ENCODE results near the gene AJAP1. TPM values are rescaled to one million over a fixed set of nuclear protein-coding genes. Genes with fewer than 3 reads are reported as not detected.

AJAP1 gene
- total and polyA plus RNA-seq, 2 experiments from 2014 or later, result not detected

DNA sequence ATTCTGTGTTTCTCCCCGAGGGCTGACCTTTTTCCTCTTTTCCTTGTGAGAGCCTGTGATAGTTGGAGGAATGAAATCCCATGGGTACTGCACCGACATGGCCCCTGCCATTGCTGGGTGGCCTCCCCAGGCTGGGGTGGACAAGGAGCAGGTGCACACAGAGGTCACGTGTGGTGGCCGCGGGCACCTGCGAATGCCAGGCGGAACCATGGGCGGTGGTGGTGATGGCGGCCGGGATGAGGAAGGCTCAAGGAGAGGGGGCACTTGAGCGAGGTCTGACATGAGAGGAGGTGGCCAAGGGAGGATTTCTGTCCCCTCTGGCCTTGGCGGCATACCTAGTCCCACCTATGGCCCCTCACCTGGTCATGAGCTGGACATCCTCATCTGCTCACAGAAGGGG, 69.6 kb downstream of the AJAP1 start (continued):
- TF ChIP-seq, protein P1, sequence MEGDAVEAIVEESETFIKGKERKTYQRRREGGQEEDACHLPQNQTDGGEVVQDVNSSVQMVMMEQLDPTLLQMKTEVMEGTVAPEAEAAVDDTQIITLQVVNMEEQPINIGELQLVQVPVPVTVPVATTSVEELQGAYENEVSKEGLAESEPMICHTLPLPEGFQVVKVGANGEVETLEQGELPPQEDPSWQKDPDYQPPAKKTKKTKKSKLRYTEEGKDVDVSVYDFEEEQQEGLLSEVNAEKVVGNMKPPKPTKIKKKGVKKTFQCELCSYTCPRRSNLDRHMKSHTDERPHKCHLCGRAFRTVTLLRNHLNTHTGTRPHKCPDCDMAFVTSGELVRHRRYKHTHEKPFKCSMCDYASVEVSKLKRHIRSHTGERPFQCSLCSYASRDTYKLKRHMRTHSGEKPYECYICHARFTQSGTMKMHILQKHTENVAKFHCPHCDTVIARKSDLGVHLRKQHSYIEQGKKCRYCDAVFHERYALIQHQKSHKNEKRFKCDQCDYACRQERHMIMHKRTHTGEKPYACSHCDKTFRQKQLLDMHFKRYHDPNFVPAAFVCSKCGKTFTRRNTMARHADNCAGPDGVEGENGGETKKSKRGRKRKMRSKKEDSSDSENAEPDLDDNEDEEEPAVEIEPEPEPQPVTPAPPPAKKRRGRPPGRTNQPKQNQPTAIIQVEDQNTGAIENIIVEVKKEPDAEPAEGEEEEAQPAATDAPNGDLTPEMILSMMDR (conservative IDR thresholded peaks at IDR 0.05; ENCODE audit: low read depth in 2 of 2), result no peak
- no peak for TF ChIP-seq EZH2phosphoT487 (IDR thresholded peaks at IDR 0.05; ENCODE audit: unreplicated experiment)
- no peak for TF ChIP-seq ZNF331 (CRISPR knock-in tag; IDR thresholded peaks at IDR 0.05; ENCODE audit: low read depth)
- TF ChIP-seq, protein P2, sequence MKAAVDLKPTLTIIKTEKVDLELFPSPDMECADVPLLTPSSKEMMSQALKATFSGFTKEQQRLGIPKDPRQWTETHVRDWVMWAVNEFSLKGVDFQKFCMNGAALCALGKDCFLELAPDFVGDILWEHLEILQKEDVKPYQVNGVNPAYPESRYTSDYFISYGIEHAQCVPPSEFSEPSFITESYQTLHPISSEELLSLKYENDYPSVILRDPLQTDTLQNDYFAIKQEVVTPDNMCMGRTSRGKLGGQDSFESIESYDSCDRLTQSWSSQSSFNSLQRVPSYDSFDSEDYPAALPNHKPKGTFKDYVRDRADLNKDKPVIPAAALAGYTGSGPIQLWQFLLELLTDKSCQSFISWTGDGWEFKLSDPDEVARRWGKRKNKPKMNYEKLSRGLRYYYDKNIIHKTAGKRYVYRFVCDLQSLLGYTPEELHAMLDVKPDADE (IDR thresholded peaks at IDR 0.05), result no peak
- no peak for TF ChIP-seq EZH2 (IDR thresholded peaks at IDR 0.05; ENCODE audit: low read depth, unreplicated experiment)
- TF ChIP-seq ZNF114 (CRISPR knock-in tag; IDR thresholded peaks at IDR 0.05), result no peak
- no peak for TF ChIP-seq CREB1 (CRISPR knock-in tag; IDR thresholded peaks at IDR 0.05; ENCODE audit: low read depth)

DNA sequence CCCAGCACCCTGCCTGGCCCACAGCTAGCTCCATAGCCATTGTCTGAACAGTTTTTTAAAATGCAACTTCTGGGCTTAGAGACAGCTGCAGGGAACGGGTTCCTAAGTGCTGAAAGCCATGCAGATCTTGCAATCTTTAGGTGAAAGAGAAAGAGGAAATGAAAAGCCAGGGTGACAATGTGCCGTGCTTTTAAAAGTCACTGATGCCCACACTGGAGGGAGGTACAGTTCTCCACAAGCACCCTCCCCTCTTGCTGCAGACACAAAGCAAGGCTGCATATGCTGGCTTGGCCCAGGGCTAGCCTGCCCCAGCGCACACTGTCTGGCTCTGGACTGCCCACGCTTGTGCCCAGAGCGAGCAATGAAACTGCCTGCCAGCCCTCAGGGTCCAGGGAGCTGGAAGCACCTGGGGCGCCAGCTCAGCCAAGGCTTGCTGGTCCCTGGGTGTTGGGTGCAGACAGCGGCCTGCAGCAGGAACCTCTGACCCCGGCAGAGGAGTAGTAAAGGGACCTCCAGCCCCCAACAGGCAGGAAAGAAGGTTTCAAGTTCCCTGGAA, 70.4 kb downstream of the AJAP1 start:
- Histone ChIP-seq H3F3A (replicated peaks; ENCODE audit: low read depth) (no peaks in the 10 kb centered on the region), H3K4me1 (ENCODE audit: insufficient read depth) (no peaks in the 10 kb centered on the region), H3K27ac (ENCODE audit: low read depth) (no peak overlapping the region), H3K4me3 (no peak overlapping the region), H4K20me1 (replicated peaks; ENCODE audit: insufficient read depth) (no peaks in the 10 kb centered on the region), H3K79me2 (replicated peaks; ENCODE audit: insufficient read depth) (no peaks in the 10 kb centered on the region), H3K4me2 (no peak overlapping the region), H3K27me3 (ENCODE audit: insufficient read depth) (no peaks in the 10 kb centered on the region), H3K36me3 (ENCODE audit: insufficient read depth) (no peaks in the 10 kb centered on the region; the same call in 1 of the 2 replicates), H2AFZ (no peak overlapping the region), H3K9me2 (ENCODE audit: insufficient read depth) (no peaks in the 10 kb centered on the region)
- Mint-ChIP-seq H3K27ac (no peak overlapping the region), H3K36me3 (ENCODE audit: low read depth) (peaks cover 3% of the 10 kb centered on the region; the same call in 1 of the 3 replicates), H3K27me3 (ENCODE audit: insufficient read depth, low read depth, poor library complexity) (peaks cover 13% of the 10 kb centered on the region), H3K9me3 (no peaks in the 10 kb centered on the region), H3K4me1 (peaks cover 14% of the 10 kb centered on the region), H3K4me3 (no peak overlapping the region)
- ATAC-seq (no peak), DNase-seq (ENCODE audit: low spot score) (no peak)
- no peak for TF ChIP-seq CREB1 (CRISPR knock-in tag; IDR thresholded peaks at IDR 0.05; ENCODE audit: low read depth)
- TF ChIP-seq STAT1 (IDR thresholded peaks at IDR 0.05; ENCODE audit: unreplicated experiment), result no peak
- TF ChIP-seq NANOG (IDR thresholded peaks at IDR 0.05; ENCODE audit: borderline replicate concordance), result no peak
- no peak for TF ChIP-seq ZNF331 (CRISPR knock-in tag; IDR thresholded peaks at IDR 0.05; ENCODE audit: low read depth)
- no peak for TF ChIP-seq POLR2AphosphoS5 (IDR thresholded peaks at IDR 0.05; ENCODE audit: low read depth)

DNA sequence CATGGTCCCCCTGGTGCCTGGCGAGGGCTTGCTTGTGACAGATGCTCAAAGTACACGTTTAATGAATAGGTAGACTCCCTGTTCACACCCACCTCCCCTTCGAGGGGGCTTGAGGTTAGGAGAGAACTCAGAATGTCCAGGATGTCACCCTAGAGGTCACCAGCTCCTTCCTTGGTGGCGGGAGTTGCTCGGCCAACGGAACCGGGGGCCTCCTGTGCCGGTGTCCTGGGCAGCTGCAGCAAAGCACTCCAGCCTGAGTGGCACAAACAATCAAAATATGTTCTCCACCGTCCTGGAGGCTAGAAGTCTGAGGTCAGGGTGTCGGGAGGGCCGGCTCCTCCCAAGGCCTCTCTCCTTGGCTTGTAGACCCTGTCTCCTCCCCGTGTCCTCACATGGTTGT, 71.0 kb downstream of the AJAP1 start:
- Histone ChIP-seq H3K9me2 (ENCODE audit: insufficient read depth) (no peaks in the 10 kb centered on the region), H3K4me1 (ENCODE audit: insufficient read depth) (no peaks in the 10 kb centered on the region), H3F3A (replicated peaks; ENCODE audit: low read depth) (no peaks in the 10 kb centered on the region), H3K4me3 (no peak overlapping the region), H3K4me2 (no peak overlapping the region), H4K20me1 (replicated peaks; ENCODE audit: insufficient read depth) (no peaks in the 10 kb centered on the region), H3K79me2 (replicated peaks; ENCODE audit: insufficient read depth) (no peaks in the 10 kb centered on the region), H3K27ac (ENCODE audit: low read depth) (no peak overlapping the region), H2AFZ (no peak overlapping the region), H3K36me3 (ENCODE audit: insufficient read depth) (no peaks in the 10 kb centered on the region; the same call in 1 of the 2 replicates), H3K27me3 (ENCODE audit: insufficient read depth) (no peaks in the 10 kb centered on the region)
- ATAC-seq (no peak), DNase-seq (ENCODE audit: low spot score) (no peak)
- Mint-ChIP-seq H3K4me1 (peaks cover 20% of the 10 kb centered on the region), H3K4me3 (no peak overlapping the region), H3K27ac (no peak overlapping the region), H3K36me3 (ENCODE audit: low read depth) (peaks cover 3% of the 10 kb centered on the region; the same call in 1 of the 3 replicates), H3K9me3 (no peaks in the 10 kb centered on the region), H3K27me3 (ENCODE audit: insufficient read depth, low read depth, poor library complexity) (peaks cover 13% of the 10 kb centered on the region)
- no peak for TF ChIP-seq POLR2AphosphoS5 (IDR thresholded peaks at IDR 0.05; ENCODE audit: low read depth)
- TF ChIP-seq ZNF114 (CRISPR knock-in tag; IDR thresholded peaks at IDR 0.05), result no peak
- TF ChIP-seq JUNB (IDR thresholded peaks at IDR 0.05; ENCODE audit: unreplicated experiment), result no peak
- TF ChIP-seq, protein P1 (conservative IDR thresholded peaks at IDR 0.05; ENCODE audit: low read depth in 2 of 2), result no peak
- TF ChIP-seq EZH2 (IDR thresholded peaks at IDR 0.05; ENCODE audit: low read depth, unreplicated experiment), result no peak
- no peak for TF ChIP-seq EZH2phosphoT487 (IDR thresholded peaks at IDR 0.05; ENCODE audit: unreplicated experiment)
- TF ChIP-seq, protein P3, sequence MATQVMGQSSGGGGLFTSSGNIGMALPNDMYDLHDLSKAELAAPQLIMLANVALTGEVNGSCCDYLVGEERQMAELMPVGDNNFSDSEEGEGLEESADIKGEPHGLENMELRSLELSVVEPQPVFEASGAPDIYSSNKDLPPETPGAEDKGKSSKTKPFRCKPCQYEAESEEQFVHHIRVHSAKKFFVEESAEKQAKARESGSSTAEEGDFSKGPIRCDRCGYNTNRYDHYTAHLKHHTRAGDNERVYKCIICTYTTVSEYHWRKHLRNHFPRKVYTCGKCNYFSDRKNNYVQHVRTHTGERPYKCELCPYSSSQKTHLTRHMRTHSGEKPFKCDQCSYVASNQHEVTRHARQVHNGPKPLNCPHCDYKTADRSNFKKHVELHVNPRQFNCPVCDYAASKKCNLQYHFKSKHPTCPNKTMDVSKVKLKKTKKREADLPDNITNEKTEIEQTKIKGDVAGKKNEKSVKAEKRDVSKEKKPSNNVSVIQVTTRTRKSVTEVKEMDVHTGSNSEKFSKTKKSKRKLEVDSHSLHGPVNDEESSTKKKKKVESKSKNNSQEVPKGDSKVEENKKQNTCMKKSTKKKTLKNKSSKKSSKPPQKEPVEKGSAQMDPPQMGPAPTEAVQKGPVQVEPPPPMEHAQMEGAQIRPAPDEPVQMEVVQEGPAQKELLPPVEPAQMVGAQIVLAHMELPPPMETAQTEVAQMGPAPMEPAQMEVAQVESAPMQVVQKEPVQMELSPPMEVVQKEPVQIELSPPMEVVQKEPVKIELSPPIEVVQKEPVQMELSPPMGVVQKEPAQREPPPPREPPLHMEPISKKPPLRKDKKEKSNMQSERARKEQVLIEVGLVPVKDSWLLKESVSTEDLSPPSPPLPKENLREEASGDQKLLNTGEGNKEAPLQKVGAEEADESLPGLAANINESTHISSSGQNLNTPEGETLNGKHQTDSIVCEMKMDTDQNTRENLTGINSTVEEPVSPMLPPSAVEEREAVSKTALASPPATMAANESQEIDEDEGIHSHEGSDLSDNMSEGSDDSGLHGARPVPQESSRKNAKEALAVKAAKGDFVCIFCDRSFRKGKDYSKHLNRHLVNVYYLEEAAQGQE (IDR thresholded peaks at IDR 0.05; ENCODE audit: unreplicated experiment), result no peak

Data from GM23338 (cell line).